ENCODE results near the gene LSM2.
"Not testable (repeated sequence)": the region's sequence is repeated elsewhere in the genome, so short reads cannot be mapped to it uniquely, and the experiment has no call there.

Gene LSM2

DNA sequence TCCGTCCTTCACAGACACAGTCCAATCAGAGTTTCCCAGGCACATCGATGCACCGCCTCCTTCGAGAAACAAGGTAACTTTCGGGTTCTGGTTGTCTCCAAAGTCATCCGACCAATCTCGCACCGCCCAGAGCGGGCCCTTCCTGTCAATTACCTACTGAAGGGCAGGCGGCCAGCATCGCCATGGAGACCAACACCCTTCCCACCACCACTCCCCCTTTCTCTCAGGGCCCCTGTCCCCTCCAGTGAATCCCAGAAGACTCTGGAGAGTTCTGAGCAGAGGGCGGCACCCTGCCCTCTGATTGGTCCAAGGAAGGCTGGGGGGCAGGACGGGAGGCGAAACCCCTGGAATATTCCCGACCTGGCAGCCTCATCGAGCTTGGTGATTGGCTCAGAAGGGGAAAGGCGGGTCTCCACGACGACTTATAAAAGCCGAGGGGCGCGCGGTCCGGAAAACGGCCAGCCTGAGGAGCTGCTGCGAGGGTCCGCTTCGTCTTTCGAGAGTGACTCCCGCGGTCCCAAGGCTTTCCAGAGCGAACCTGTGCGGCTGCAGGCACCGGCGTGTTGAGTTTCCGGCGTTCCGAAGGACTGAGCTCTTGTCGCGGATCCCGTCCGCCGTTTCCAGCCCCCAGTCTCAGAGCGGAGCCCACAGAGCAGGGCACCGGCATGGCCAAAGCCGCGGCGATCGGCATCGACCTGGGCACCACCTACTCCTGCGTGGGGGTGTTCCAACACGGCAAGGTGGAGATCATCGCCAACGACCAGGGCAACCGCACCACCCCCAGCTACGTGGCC, 20.7 kb upstream of the LSM2 start, which contains the start of gene HSPA1B:
HSPA1B (plus strand) TSS at position 453 of the 794 bp plus-strand sequence; CDS start at position 666, 213 bp downstream.
- peak; percentile 93 for DNase-seq (ENCODE audit: low spot score)

DNA sequence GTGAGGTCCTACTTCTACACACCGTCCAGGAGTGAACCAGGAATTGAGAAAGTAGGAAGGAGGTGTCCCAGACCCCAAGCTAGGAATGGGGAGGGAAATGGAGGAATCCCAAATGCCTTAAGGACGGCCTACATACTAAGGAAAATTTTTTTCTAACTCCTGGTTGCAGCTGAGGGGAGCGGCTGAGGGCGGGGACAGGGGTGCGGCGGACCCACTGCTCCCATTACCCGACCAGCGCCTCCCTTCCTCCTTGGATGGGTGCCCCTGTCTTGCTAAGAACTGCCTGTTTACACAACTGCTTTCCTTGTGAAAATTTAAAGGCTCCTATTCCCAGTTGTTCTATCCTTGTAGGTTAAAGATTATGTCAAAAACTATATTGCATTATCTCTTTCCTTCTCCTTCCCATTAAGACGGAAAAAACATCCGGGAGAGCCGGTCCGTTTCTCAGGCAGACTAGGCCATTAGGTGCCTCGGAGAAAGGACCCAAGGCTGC, 20.1 kb upstream of the LSM2 start:
- no peak for DNase-seq (ENCODE audit: low spot score)

DNA sequence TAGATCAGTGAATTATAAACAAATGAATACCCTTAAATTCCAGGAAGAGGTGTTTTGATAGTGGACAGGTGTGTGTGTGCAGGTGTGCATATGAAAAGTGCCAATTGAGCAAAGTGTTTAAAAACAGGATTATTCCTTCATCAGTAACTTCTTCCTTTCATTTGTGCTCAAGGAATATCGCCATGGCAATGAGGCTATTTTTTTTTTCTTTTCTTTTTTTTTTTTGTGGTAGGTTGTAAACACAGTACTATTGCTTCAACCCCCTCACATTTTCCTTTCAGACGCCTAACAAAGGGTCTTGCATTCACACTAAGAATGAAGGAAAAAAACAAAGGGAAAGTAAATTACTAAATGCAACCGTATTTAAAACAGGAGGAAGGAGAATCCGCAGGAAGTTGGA, 18.8 kb upstream of the LSM2 start:
- DNase-seq (ENCODE audit: low spot score): no peak

DNA sequence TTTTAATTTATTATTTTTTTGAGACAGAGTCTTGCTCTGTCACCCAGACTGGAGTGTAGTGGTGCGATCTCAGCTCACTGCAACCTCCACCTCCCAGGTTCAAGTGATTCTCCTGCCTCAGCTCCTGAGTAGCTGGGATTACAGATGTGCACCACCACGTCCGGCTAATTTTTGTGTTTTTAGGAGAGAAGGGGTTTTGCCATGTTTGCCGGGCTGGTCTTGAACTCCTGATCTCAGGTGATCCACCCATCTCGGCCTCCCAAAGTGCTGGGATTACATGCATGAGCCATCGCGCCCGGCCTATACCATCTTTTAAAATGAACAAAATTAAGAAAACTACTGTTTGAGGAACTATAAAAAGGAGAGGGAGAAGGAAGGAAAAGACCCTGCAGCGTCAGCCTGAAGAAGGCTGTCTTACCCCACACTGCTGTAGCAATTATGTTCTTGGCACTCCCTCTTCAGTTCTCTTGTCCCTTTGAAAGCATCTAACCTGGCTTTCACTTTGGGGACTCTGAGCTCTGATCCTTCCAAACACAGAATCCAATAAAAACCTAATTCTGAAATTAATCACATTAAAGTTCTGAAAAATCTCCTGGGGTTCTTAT, 16.9 kb upstream of the LSM2 start:
- DNase-seq (ENCODE audit: low spot score): not testable (repeated sequence)

DNA sequence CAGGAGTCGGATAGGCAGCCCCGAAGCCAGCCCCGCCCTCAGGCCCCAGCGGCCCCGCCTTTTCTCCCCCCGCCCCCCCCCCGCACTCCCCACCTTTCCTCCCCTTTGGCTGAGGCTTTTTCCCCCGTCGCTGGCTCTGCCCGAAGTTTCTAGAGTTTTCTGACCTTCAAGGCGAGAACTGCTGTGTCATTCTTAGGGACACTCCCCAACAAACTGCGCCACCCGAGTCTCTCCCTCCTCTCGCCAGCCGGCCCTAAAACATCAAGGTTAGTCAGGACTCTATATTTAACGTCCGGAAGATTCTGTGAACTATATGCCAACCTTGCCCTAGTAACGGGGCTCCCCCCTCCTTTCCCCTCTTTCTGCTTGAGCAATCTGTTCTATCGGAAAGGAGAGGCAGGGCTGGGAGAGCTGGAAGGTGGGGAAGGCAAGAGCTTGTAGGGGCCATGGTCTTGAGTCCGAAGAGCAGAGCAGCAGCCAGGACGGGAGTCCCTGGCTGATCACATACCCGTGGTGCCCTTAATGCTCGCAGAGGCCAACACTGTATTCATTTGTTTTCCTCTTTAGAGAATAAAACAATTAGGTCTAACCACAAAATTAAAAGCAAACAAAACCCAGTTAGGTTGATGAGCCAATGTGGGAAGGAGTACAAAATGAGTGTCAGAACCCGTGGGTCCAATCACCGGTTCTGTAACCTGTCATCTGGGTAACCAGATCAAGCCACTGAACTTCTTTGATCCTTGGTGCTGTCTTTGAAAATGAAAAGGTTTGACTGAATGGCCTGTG, 15.5 kb upstream of the LSM2 start:
- peak; percentile 71 for DNase-seq (ENCODE audit: low spot score)

DNA sequence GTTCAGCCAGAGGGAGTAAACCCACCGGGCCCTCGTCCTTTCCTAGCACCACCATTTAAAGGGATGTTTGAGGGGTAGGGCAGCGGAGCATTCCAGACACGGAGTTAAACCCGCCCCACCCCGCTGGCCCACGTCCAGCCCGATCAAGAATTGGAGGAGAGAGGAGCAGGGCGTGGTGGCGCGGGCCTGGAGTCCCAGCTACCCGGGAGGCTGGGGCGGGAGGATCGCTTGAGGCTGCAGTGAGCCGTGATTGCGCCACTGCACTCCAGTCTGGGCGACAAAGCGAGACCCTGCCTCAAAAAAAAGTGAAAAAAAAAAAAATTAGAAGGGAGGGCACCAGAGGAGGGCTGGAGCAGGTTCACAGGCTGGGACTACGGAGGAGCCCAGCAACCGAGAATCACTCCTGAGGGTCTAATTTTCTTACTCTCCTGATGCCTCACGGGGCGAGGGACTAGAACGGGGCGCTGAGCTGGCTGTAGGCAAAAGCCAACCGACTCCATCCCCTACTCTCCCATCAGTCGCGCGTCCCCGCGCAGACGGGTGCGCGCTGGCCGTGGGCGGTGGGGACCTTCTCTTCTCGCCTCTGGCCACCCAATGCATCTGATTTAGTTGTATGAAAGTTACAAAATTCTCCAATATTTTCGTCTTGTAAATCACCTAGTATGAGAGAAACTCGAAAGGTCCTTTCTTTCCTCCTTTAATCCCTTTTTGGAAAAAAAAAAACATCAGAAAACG, 14.7 kb upstream of the LSM2 start:
- DNase-seq (ENCODE audit: low spot score): peak; percentile 19

DNA sequence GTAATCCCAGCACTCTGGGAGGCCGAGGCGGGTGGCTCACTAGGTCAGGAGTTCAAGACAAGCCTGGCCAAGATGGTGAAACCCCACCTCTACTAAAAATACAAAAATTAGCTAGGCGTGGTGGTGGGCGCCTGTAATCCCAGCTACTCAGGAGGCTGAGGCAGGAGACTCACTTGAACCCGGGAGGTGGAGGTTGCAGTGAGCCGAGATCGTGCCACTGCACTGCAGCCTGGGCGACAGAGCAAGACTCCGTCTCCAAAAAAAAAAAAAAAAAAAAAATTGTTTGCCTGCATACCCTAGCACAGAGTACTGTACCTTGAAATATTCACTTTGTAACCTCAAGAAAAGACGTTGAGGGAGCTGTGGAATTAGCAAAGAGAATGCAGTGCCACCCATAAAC, 13.6 kb upstream of the LSM2 start:
- DNase-seq (ENCODE audit: low spot score): not testable (repeated sequence)

DNA sequence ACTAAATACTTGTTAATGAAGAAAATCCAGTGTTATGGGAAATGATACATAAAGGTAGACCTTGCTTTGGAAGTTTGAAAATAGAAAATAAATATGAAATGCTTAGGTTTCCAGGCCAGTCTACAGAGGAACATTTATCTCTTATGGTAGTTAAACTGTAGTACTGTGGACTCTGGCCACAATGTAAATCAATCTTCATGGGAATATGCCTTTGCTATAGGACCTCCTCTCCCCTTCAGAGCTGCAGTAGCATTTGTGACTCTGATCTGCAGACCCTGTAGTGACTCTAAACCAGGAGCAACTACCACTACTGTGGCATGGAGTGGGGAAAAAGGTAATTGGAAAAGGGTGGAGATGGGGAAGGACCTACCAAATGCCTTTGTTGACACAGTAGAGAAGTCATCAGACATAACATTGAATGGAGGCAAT, 13.1 kb upstream of the LSM2 start:
- DNase-seq (ENCODE audit: low spot score): no peak

DNA sequence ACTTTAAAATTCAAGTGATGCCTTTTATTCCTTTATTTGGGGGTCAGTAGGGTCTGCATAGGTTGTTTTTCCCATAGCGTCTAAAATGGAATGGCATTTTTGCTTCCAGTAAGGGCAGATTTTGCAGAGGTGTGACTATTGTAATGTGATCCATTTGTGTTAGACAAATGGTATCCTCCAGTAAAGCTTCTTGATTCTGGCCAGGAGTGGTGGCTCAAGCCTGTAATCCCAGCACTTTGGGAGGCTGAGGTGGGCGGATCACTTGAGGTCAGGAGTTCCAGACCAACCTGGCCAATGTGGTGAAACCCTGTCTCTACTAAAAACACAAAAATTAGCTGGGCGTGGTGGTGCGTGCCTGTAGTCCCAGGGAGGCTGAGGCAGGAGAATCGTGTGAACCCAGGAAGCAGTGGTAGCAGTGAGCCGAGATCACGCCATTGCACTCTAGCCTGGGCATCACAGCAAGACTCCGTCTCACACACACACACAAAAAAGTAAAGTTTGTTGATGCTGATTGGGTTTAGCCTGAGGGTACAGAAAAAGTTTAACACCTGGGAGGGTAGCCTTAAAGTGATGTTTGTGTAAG, 11.3 kb upstream of the LSM2 start:
- not testable (repeated sequence) for DNase-seq (ENCODE audit: low spot score)

DNA sequence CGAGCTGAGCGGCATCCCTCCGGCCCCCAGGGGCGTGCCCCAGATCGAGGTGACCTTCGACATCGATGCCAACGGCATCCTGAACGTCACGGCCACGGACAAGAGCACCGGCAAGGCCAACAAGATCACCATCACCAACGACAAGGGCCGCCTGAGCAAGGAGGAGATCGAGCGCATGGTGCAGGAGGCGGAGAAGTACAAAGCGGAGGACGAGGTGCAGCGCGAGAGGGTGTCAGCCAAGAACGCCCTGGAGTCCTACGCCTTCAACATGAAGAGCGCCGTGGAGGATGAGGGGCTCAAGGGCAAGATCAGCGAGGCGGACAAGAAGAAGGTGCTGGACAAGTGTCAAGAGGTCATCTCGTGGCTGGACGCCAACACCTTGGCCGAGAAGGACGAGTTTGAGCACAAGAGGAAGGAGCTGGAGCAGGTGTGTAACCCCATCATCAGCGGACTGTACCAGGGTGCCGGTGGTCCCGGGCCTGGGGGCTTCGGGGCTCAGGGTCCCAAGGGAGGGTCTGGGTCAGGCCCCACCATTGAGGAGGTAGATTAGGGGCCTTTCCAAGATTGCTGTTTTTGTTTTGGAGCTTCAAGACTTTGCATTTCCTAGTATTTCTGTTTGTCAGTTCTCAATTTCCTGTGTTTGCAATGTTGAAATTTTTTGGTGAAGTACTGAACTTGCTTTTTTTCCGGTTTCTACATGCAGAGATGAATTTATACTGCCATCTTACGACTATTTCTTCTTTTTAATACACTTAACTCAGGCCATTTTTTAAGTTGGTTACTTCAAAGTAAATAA, 10.6 kb upstream of the LSM2 start:
- peak; percentile 46 for DNase-seq (ENCODE audit: low spot score)

DNA sequence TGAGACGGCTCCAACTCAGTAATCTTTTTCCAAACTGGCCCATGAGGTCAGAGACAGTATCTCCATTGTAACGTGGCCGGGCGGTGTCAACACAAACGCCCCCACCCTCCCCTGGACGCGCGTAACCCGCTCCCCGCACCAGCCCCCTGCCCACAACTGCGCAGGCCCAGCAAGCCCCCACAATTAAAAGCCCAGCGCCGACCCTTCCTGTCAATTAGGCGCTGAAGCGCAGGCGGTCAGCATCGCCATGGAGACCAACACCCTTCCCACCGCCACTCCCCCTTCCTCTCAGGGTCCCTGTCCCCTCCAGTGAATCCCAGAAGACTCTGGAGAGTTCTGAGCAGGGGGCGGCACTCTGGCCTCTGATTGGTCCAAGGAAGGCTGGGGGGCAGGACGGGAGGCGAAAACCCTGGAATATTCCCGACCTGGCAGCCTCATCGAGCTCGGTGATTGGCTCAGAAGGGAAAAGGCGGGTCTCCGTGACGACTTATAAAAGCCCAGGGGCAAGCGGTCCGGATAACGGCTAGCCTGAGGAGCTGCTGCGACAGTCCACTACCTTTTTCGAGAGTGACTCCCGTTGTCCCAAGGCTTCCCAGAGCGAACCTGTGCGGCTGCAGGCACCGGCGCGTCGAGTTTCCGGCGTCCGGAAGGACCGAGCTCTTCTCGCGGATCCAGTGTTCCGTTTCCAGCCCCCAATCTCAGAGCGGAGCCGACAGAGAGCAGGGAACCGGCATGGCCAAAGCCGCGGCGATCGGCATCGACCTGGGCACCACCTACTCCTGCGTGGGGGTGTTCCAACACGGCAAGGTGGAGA, 8.5 kb upstream of the LSM2 start, which contains the start of the genes HSPA1A and HSPA1L:
HSPA1A (plus strand) TSS at position 519 of the 814 bp plus-strand sequence; CDS start at position 733, 214 bp downstream.
HSPA1L (minus strand) TSS at position 259 of the 814 bp plus-strand sequence. CDS start 3,311 bp downstream, outside the sequence.
- peak; percentile 74 for DNase-seq (ENCODE audit: low spot score)

DNA sequence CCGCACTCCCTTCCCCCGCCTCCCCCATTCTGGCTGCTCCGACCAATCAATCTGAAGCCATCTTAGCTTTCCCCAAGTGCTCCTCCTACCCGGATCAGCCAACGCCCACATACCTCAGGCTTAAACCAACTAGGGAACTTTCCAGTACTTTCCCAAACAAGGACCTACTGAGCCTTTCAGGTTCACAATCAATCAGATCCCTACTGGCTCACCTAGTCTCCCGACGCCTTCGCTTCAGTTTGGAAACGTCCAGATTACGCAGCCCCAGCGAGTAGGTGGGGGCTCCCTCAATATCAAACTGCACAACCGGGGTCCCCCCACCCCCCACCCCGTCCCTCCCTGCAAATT, 7.9 kb upstream of the LSM2 start:
- DNase-seq (ENCODE audit: low spot score): peak; percentile 73

DNA sequence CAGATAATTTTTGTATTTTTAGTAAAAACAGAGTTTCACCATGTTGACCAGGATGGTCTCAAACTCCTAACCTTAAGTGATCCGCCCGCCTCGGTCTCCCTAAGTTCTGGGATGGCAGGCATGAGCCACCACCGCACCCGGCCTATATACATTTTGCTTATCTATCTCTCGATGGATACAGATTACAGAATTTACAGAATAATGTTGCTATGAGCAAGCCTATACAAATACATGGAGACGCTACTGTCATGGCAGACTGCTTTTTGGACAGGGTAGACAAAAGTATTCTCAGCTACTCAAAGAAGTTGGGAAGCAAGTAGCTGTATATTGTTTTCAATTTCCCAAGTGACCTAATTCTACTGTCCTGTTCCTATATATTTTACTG, 6.7 kb upstream of the LSM2 start:
- no peak for DNase-seq (ENCODE audit: low spot score)

DNA sequence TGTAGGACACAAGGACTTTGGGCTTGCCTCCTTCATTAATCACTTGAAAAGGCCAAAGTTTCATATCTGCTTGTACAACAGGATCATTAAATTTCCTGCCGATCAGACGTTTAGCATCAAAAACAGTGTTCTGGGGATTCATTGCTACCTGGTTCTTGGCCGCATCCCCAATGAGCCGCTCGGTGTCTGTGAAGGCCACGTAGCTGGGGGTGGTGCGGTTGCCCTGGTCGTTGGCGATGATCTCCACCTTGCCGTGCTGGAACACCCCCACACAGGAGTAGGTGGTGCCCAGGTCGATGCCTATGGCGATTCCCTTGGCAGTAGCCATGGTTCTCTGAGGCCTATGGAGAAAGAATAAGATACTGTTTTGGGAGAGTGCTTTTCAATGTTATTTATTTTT, 4.9 kb upstream of the LSM2 start:
- no peak for DNase-seq (ENCODE audit: low spot score)

DNA sequence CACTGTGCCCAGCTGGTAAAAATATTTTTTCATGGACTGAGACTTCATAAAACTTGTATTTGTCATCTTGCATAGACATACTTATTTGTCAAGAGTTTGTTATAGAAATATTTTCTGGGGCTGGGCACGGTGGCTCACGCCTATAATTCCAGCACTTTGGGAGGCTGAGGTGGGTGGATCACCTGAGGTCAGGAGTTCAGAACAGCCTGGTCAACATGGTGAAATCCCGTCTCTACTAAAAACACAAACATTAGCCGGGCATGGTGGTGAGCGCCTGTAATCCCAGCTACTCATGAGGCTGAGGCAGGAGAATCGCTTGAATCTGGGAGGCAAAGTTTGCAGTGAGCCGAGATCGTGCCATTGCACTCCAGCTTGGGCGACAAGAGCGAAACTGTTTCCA, 1.8 kb upstream of the LSM2 start:
- DNase-seq (ENCODE audit: low spot score): not testable (repeated sequence)

DNA sequence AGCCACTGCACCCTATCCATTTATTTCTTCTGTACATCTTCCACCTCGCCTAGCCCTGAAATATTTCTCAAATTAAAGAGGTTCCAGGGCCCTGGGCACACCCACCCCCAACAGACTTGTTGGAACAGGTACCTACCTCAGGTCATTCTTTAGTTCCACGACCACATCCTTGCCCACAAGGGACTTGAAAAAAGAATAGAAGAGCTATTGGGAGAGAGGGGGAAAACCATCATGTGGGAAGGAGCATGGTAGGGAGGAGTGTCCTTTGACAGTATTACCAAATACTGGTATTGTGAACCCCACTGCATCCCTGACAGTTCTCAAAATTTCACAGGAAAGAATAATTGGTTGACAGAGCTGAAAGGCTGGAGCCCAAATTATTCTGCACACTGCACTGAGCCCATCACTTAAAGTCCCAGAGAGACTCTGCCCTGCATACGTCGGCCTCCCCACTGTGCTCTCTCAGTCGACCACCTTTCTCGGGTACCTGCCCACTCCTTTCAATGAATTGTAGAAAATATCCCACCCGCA, 762 bp downstream of the LSM2 start:
- no peak for DNase-seq (ENCODE audit: low spot score)

DNA sequence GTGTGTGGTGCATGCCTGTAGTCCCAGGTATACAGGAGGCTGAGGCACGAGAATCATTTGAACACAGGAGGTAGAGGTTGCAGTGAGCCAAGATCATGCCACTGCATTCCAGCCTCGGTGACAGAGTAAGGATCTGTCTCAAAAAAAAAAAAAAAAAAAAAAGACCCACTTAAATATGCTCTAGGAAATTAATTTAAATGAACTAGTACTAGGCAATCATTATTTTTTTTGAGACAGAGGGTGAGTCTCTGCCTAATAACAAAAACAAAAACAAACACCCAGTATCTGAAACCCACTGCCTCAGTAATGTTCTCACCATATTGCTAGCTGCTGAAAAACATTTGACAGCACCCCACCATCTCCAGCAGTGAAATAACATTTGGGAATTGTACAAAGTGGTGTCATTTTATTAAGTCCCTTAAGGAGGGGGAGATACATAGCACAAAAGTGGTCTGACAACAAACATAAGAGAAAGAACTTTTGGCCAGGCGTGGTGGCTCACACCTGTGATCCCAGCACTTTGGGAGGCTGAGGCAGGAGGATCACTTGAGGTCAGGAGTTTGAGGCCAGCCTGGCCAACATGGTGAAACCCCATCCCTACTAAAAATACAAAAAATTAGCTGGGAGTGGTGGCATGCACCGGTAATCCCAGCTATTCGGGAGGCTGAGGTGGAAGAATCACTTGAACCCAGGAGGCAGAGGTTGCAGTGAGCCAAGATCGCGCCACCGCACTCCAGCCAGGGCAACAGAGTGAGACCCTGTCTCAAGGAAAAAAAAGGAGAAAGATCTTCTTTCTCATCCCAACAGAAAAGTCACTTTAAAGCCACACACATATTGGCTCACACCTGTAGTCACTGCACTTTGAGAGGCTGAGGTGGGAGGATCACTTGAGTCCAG, 5.5 kb downstream of the LSM2 start:
- not testable (repeated sequence) for DNase-seq (ENCODE audit: low spot score)

DNA sequence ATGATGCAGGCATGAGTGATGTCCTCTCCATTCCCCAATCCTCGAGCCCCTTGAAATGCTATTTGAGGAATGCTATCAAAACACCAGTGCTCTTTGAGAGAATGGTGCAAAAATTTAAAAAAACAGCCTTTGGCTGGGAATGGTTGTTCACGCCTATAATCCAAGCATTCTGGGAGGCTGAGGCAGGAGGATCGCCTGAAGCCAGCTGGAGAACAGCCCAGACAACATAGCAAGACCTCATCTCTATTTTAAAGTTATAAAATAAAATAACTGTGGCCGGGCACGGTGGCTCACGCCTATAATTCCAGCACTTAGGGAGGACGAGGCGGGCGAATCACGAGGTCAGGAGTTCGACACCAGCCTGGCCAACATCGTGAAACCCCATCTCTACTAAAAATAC, 7.0 kb downstream of the LSM2 start:
- no peak for DNase-seq (ENCODE audit: low spot score)
